Measurements from ENCODE around the gene PLEKHH2. TPM values are rescaled to one million over a fixed set of nuclear protein-coding genes. Genes with fewer than 3 reads are reported as not detected.

The PLEKHH2 gene
- total and polyA plus RNA-seq, 2 of the 13 experiments (the other 11 are each of a cell fraction or from before 2014, with no cell fraction given), result 1.1 to 3.0 TPM

DNA sequence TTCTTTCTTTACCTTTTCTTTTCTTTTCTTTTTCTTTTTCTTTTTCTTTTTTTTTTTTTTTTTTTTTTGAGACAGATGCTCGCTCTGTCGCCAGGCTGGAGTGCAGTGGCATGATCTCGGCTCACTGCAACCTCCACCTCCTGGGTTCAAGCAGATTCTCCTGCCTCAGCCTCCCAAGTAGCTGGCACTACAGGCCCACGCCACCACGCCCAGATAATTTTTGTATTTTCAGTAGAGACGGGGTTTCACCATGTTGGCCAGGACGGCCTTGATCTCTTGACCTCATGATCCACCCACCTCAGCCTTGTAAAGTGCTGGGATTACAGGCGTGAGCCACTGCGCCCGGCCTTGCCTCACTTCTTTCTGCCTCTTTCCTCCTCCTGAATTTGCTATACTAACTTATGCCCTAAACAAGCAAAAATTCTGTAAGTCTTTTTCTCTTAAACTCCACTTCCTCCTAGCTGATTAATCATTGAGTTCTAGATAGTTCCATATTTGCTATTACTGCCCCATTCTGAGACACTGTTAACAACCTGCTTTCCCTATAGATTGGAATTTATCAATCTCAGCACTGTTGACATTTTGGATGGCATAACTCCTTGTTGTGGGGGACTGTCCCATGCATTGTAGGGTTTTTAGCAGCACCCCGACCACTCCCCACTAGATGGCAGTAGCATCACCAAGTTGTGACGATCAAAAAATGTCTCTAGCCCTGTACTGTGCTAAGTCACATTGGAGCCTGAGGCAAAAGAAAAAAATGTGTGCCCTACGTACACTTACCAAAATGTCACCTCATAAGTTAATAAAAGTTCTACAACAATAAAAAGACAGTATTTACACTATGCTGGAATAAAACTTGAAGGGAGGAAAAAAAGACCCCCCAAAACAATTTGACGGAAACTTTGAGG, 24.8 kb upstream of the PLEKHH2 start (continued):
- TF ChIP-seq, protein P1, sequence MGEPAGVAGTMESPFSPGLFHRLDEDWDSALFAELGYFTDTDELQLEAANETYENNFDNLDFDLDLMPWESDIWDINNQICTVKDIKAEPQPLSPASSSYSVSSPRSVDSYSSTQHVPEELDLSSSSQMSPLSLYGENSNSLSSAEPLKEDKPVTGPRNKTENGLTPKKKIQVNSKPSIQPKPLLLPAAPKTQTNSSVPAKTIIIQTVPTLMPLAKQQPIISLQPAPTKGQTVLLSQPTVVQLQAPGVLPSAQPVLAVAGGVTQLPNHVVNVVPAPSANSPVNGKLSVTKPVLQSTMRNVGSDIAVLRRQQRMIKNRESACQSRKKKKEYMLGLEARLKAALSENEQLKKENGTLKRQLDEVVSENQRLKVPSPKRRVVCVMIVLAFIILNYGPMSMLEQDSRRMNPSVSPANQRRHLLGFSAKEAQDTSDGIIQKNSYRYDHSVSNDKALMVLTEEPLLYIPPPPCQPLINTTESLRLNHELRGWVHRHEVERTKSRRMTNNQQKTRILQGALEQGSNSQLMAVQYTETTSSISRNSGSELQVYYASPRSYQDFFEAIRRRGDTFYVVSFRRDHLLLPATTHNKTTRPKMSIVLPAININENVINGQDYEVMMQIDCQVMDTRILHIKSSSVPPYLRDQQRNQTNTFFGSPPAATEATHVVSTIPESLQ (CRISPR knock-in tag; conservative IDR thresholded peaks at IDR 0.05), result no peak
- TF ChIP-seq HES4 (CRISPR knock-in tag; IDR thresholded peaks at IDR 0.05; ENCODE audit: borderline replicate concordance) (no peak), CBFB (CRISPR knock-in tag; IDR thresholded peaks at IDR 0.05) (no peak), ZNF761 (CRISPR knock-in tag; conservative IDR thresholded peaks at IDR 0.05) (no peak), ZNF329 (CRISPR knock-in tag; IDR thresholded peaks at IDR 0.05; ENCODE audit: low read depth) (no peak), CENPBD1 (CRISPR knock-in tag; IDR thresholded peaks at IDR 0.05; ENCODE audit: borderline replicate concordance, low read depth) (no peak), ZNF703 (CRISPR knock-in tag; IDR thresholded peaks at IDR 0.05; ENCODE audit: borderline replicate concordance) (no peak), ATF5 (CRISPR knock-in tag; IDR thresholded peaks at IDR 0.05; ENCODE audit: low read depth) (no peak), PCBP2 (optimal IDR thresholded peaks at IDR 0.05; ENCODE audit: low read depth, low read length, poor library complexity, severe bottlenecking) (no peak), ZNF574 (CRISPR knock-in tag; IDR thresholded peaks at IDR 0.05) (no peak; the same call in 1 of the 2 replicates), TSC22D2 (CRISPR knock-in tag; IDR thresholded peaks at IDR 0.05; ENCODE audit: borderline replicate concordance) (0 out of 2 replicates have a peak, but pooled peaks have one; percentile 13), MLLT10 (CRISPR knock-in tag; IDR thresholded peaks at IDR 0.05) (no peak), SNAPC4 (CRISPR knock-in tag; IDR thresholded peaks at IDR 0.05) (no peak)
- TF ChIP-seq, protein P2, sequence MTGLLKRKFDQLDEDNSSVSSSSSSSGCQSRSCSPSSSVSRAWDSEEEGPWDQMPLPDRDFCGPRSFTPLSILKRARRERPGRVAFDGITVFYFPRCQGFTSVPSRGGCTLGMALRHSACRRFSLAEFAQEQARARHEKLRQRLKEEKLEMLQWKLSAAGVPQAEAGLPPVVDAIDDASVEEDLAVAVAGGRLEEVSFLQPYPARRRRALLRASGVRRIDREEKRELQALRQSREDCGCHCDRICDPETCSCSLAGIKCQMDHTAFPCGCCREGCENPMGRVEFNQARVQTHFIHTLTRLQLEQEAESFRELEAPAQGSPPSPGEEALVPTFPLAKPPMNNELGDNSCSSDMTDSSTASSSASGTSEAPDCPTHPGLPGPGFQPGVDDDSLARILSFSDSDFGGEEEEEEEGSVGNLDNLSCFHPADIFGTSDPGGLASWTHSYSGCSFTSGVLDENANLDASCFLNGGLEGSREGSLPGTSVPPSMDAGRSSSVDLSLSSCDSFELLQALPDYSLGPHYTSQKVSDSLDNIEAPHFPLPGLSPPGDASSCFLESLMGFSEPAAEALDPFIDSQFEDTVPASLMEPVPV (CRISPR knock-in tag; IDR thresholded peaks at IDR 0.05), result no peak
